Measurements from ENCODE around the gene LPO.

The LPO gene

GRCh38 chr17:58238147-58238634, at the start of gene LPO:
Gene LPO, plus strand, starts transcription at chr17:58238584. Its CDS starts 4,396 bp downstream, at chr17:58242980.
- DNase-seq, result no peak

GRCh38 chr17:58189436-58190146, 48.8 kb upstream of the LPO start:
- DNase-seq, result no peak

GRCh38 chr17:58191241-58191896, 47.0 kb upstream of the LPO start:
- no peak for DNase-seq

GRCh38 chr17:58192612-58193011, 45.8 kb upstream of the LPO start, which contains the start of gene EPX:
Gene EPX, plus strand, starts transcription at chr17:58192726. Its CDS starts 121 bp downstream, at chr17:58192847.
- no peak for DNase-seq

- DNase-seq, result no peak
These were observed 44.6 kb upstream of the LPO start for GRCh38 chr17:58193641-58194255.

- no peak for DNase-seq
These were observed 42.8 kb upstream of the LPO start for GRCh38 chr17:58195518-58196123.

GRCh38 chr17:58196610-58197009, 41.8 kb upstream of the LPO start:
- DNase-seq, result no peak

GRCh38 chr17:58200024-58200633, 38.3 kb upstream of the LPO start:
- no peak for DNase-seq

GRCh38 chr17:58202859-58203258, 35.5 kb upstream of the LPO start:
- no peak for DNase-seq

GRCh38 chr17:58204796-58205195, 33.6 kb upstream of the LPO start:
- no peak for DNase-seq

GRCh38 chr17:58205936-58206335, 32.4 kb upstream of the LPO start:
- no peak for DNase-seq

- no peak for DNase-seq
These were observed 30.9 kb upstream of the LPO start for GRCh38 chr17:58207451-58207850.

GRCh38 chr17:58208344-58208743, 30.0 kb upstream of the LPO start:
- no peak for DNase-seq

- DNase-seq, result no peak
These were observed 27.5 kb upstream of the LPO start for GRCh38 chr17:58210922-58211321.

- no peak for DNase-seq
These were observed 22.7 kb upstream of the LPO start for GRCh38 chr17:58215685-58216084.

GRCh38 chr17:58217766-58218165, 20.6 kb upstream of the LPO start:
- DNase-seq, result no peak

GRCh38 chr17:58219007-58219788, 19.2 kb upstream of the LPO start, which contains the start of gene MKS1:
Gene MKS1, minus strand, starts transcription at chr17:58219255. Its CDS starts 25 bp downstream, at chr17:58219230.
- peak; percentile 67 for DNase-seq

GRCh38 chr17:58219789-58220183, 18.6 kb upstream of the LPO start:
- DNase-seq, result no peak

GRCh38 chr17:58224315-58224714, 14.1 kb upstream of the LPO start:
- DNase-seq, result no peak

- no peak for DNase-seq
These were observed 10.7 kb upstream of the LPO start for GRCh38 chr17:58227733-58228132.

GRCh38 chr17:58228679-58229078, 9.7 kb upstream of the LPO start:
- no peak for DNase-seq

GRCh38 chr17:58229384-58229783, 9.0 kb upstream of the LPO start:
- no peak for DNase-seq
